ENCODE measurements around the gene SPG7.

The SPG7 gene

GRCh38 chr16:89565506-89566372 lies 57.5 kb downstream of the SPG7 start:
- H3K27ac ChIP-seq (ENCODE audit: low read depth, low read length, poor library complexity, severe bottlenecking): no peak overlapping the region
- H3F3A ChIP-seq (ENCODE audit: insufficient read depth, low read length): peaks cover 31% of the 10 kb centered on the region
- H3K4me2 ChIP-seq (ENCODE audit: low read length): peak overlapping the region; percentile 25

DNA sequence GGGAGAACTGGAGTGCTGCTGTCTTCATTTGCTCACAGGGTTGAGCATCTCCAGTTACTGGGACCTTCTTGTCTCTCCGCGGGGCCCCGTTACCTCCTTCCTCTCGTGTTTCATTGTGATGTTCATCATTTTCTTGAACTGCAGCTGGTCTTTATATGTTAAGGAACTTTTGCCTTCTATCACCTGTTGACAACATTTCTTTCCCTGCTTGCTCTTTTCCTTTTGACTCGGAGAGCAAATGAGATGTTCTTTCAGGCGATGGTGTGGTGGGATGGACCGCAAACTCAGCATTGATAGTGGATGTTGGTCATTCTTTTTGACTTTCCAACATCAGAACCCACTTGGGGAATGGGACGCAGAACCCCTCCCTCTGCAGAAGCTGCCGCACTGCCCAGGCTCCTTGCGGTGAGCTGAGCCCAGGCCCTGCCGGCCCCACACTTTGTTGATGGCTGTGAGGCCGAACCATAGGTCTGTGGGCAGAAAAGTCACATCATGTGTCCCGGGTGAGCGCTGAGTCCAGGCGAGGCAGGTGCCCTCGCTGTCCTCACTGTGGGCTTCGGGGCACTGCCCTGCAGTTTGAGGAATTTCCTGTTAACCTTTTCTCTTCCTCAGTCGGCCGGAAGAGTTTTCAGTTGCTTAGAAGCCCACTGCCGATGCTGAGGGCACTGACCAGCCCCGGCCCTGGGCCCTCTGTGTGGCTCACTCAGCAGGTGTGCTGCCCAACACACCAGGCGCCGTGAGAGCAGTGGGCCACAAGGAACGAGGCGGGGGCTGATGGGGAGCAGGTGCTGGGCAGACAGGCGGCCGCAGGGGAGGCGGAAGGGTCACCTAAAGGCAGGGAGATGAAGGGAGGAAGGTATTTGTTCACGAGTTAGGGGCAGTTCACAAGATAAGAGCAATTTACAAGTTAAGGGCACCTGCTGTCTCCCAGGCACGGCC lies 59.7 kb downstream of the SPG7 start:
- peaks cover 20% of the 10 kb centered on the region for H3K36me3 ChIP-seq (ENCODE audit: insufficient read depth, low read length)
- no peak overlapping the region for H3K4me3 ChIP-seq (ENCODE audit: low read depth, low read length, poor library complexity, severe bottlenecking)
- H3K27me3 ChIP-seq (ENCODE audit: insufficient read depth, low read length): peaks cover 8% of the 10 kb centered on the region; the same call in 1 of the 2 replicates
- peaks cover 32% of the 10 kb centered on the region for H3K4me1 ChIP-seq (ENCODE audit: insufficient read depth, low read length, severe bottlenecking)
- no peak overlapping the region for H3K9ac ChIP-seq (ENCODE audit: low read length)
- H3F3A ChIP-seq (ENCODE audit: insufficient read depth, low read length): peaks cover 20% of the 10 kb centered on the region
- H3K9me3 ChIP-seq (ENCODE audit: low read length): no peaks in the 10 kb centered on the region
- H4K20me1 ChIP-seq (ENCODE audit: insufficient read depth, low read length): no peaks in the 10 kb centered on the region
- H3K4me2 ChIP-seq (ENCODE audit: low read length): no peak overlapping the region
- no peaks in the 10 kb centered on the region for H3K79me2 ChIP-seq (ENCODE audit: insufficient read depth, low read length)
- no peak overlapping the region for H3K27ac ChIP-seq (ENCODE audit: low read depth, low read length, poor library complexity, severe bottlenecking)
- no peak overlapping the region for H2AFZ ChIP-seq (ENCODE audit: low read length)
- H3K9me2 ChIP-seq (ENCODE audit: low read depth, low read length): no peaks in the 10 kb centered on the region
- no peak for TF ChIP-seq EZH2 (IDR thresholded peaks at IDR 0.05; ENCODE audit: borderline replicate concordance, low read length)
- TF ChIP-seq CTCF (IDR thresholded peaks at IDR 0.05; ENCODE audit: low read length): no peak

More at GRCh38 chr16:89565506-89566372, 57.5 kb downstream of the SPG7 start:
- Histone ChIP-seq H3K27me3 (ENCODE audit: insufficient read depth, low read length) (peaks cover 4% of the 10 kb centered on the region; the same call in 1 of the 2 replicates), H3K4me1 (ENCODE audit: insufficient read depth, low read length, severe bottlenecking) (peaks cover 47% of the 10 kb centered on the region), H3K9ac (ENCODE audit: low read length) (no peak overlapping the region), H2AFZ (ENCODE audit: low read length) (no peak overlapping the region), H3K79me2 (ENCODE audit: insufficient read depth, low read length) (peaks cover 4% of the 10 kb centered on the region; the same call in 1 of the 2 replicates), H3K9me3 (ENCODE audit: low read length) (no peaks in the 10 kb centered on the region), H3K9me2 (ENCODE audit: low read depth, low read length) (no peaks in the 10 kb centered on the region), H3K36me3 (ENCODE audit: insufficient read depth, low read length) (peaks cover 42% of the 10 kb centered on the region), H4K20me1 (ENCODE audit: insufficient read depth, low read length) (no peaks in the 10 kb centered on the region), H3K4me3 (ENCODE audit: low read depth, low read length, poor library complexity, severe bottlenecking) (peak overlapping the region; percentile 5)
- TF ChIP-seq EZH2 (IDR thresholded peaks at IDR 0.05; ENCODE audit: borderline replicate concordance, low read length) (no peak), CTCF (IDR thresholded peaks at IDR 0.05; ENCODE audit: low read length) (peak; percentile 94)

DNA sequence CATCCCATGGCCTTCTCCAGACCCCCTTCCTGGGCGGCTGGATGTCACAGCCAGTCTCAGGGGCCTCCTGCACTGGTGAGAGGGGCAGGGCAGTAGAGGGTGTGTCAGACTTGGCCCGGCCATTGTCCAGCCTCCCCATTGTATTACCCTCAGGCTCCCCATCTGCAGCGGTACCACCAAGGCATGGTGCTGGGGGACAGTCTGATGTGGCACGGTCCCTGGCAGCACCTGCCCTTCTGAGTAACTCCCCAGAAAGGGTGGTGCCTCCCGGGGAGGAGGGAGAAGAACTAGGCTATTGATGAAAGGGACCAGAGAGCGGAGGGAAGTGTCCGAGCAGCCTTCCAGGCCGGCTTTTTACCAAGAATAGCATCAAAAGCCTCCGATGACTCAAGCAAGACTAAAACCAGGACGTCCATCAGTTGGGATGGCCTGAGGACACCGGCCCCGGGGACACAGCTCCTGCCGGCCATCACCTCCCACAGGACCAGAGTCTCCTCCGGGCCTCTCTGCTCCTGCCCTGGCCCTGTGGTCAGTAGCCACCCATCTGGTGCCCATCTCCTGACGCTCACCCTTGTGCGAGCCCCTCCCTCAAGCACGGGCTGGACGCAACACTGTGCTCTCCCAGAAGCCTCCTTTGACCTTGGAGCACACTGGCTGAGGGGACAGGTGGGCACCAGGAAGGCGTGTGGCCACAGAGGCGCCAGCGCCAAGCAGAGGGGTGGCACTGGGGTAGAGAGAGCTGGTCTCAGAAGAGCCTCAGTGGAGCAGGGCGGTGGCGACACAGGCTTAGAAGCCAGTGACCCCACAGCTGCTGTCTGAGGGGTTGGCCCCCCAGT lies 61.5 kb downstream of the SPG7 start:
- peaks cover 16% of the 10 kb centered on the region for H3K27me3 ChIP-seq (ENCODE audit: insufficient read depth, low read length)
- H2AFZ ChIP-seq (ENCODE audit: low read length): no peak overlapping the region
- no peak for TF ChIP-seq CTCF (IDR thresholded peaks at IDR 0.05; ENCODE audit: low read length)
- TF ChIP-seq EZH2 (IDR thresholded peaks at IDR 0.05; ENCODE audit: borderline replicate concordance, low read length): no peak
- no peaks in the 10 kb centered on the region for H3K9me3 ChIP-seq (ENCODE audit: low read length)
- no peak overlapping the region for H3K4me3 ChIP-seq (ENCODE audit: low read depth, low read length, poor library complexity, severe bottlenecking)
- peaks cover 14% of the 10 kb centered on the region for H3K4me1 ChIP-seq (ENCODE audit: insufficient read depth, low read length, severe bottlenecking)
- H3K36me3 ChIP-seq (ENCODE audit: insufficient read depth, low read length): peaks cover 2% of the 10 kb centered on the region
- H3K79me2 ChIP-seq (ENCODE audit: insufficient read depth, low read length): no peaks in the 10 kb centered on the region
- no peak overlapping the region for H3K4me2 ChIP-seq (ENCODE audit: low read length)
- H3K9ac ChIP-seq (ENCODE audit: low read length): no peak overlapping the region
- no peaks in the 10 kb centered on the region for H4K20me1 ChIP-seq (ENCODE audit: insufficient read depth, low read length)
- H3K27ac ChIP-seq (ENCODE audit: low read depth, low read length, poor library complexity, severe bottlenecking): no peak overlapping the region
- peaks cover 7% of the 10 kb centered on the region; the same call in 1 of the 2 replicates for H3F3A ChIP-seq (ENCODE audit: insufficient read depth, low read length)
- no peaks in the 10 kb centered on the region for H3K9me2 ChIP-seq (ENCODE audit: low read depth, low read length)
